CD4-positive, alpha-beta memory T cell (primary cell): ENCODE data around the gene DTD1. TPM values are rescaled to one million over a fixed set of nuclear protein-coding genes. Genes with fewer than 3 reads are reported as not detected.

ENCODE experiments used
- CTCF ChIA-PET: fragments of 350-600 bp; sonication (Branson Sonifier 250); formaldehyde crosslinking; loops from one replicate; lab custom pipeline; 2021; ENCODE audit warnings: inconsistent platforms; ENCODE audit not compliant: partially characterized antibody; lab: Charles Lee
- POLR2A ChIA-PET: fragments of 350-600 bp; sonication (Branson Sonifier 250); formaldehyde crosslinking; loops from one replicate; lab custom pipeline; 2021; ENCODE audit not compliant: partially characterized antibody; lab: Charles Lee
- DNase-seq, 5 donors: peaks; one replicate each; pipeline versions ENCODE4 v3.0.0 to v3.0.0-alpha.2; 2020 to 2022; ENCODE audit warnings: mixed read lengths in 1 of 5
- H3K27ac ChIP-seq: one replicate; pipeline ENCODE4 v1.7.0; 2013; ENCODE audit warnings: low read depth, low read length
- H3K27me3 ChIP-seq: 2 replicates; pipeline ENCODE4 v1.7.0; 2013; ENCODE audit warnings: mild to moderate bottlenecking, low read length, moderate library complexity; ENCODE audit not compliant: insufficient read depth
- H3K36me3 ChIP-seq: 2 replicates; pipeline ENCODE4 v1.7.0; 2013; ENCODE audit warnings: mild to moderate bottlenecking, low read length, moderate library complexity; ENCODE audit not compliant: insufficient read depth
- H3K4me1 ChIP-seq: 2 replicates; pipeline ENCODE4 v1.7.0; 2013; ENCODE audit warnings: mild to moderate bottlenecking, low read length, moderate library complexity; ENCODE audit not compliant: insufficient read depth
- H3K4me3 ChIP-seq, 2 donors: one replicate each; pipeline ENCODE4 v1.7.0; 2013; ENCODE audit warnings: low read length in 2 of 2, mild to moderate bottlenecking in 1 of 2
- H3K9me3 ChIP-seq, 2 donors: one replicate each; pipeline ENCODE4 v1.7.0; 2013; ENCODE audit warnings: low read length in 2 of 2, control low read depth in 1 of 2; ENCODE audit not compliant: control insufficient read depth in 1 of 2
- H3K27ac Mint-ChIP-seq, 7 donors: one replicate each; pipeline ENCODE4 v1.8.0; 2020 to 2021; ENCODE audit warnings: mixed read lengths in 7 of 7, mild to moderate bottlenecking in 6 of 7, inconsistent platforms in 3 of 7, moderate library complexity in 3 of 7
- H3K27me3 Mint-ChIP-seq, 2 donors: one replicate each; pipeline ENCODE4 v1.8.0; 2020 to 2021; ENCODE audit warnings: mixed read lengths in 2 of 2
- H3K36me3 Mint-ChIP-seq, 2 donors: one replicate each; pipeline ENCODE4 v1.8.0; 2020 to 2021; ENCODE audit warnings: mixed read lengths in 2 of 2, inconsistent platforms in 1 of 2, mild to moderate bottlenecking in 1 of 2
- H3K4me1 Mint-ChIP-seq, 4 donors: one replicate each; pipeline ENCODE4 v1.8.0; 2020 to 2021; ENCODE audit warnings: mixed read lengths in 4 of 4, mild to moderate bottlenecking in 1 of 4
- H3K4me3 Mint-ChIP-seq, 8 donors: one replicate each; pipeline ENCODE4 v1.8.0; 2020 to 2021; ENCODE audit warnings: mixed read lengths in 8 of 8, mild to moderate bottlenecking in 7 of 8, moderate library complexity in 6 of 8, inconsistent platforms in 3 of 8
- H3K9me3 Mint-ChIP-seq, 8 donors: one replicate each; pipeline ENCODE4 v1.8.0; 2020 to 2021; ENCODE audit warnings: mixed read lengths in 8 of 8, mild to moderate bottlenecking in 5 of 8, inconsistent platforms in 3 of 8, moderate library complexity in 1 of 8
- intact Hi-C: fragments of 100-400 bp; cut with micrococcal nuclease; formaldehyde crosslinking; loops from one replicate; pipeline ENCODE4 v1.15.1; 2023
- polyA plus RNA-seq, 2 donors: library from polyadenylated mRNA; unstranded; fragments of 300-500 nt; fragmentation: Illumina TruSeq; gene quantifications; one replicate each; pipeline ENCODE4 v1.2.3, GENCODE V29; 2021
- total RNA-seq, 2 experiments: library from RNA; stranded (reverse); gene quantifications; one replicate each; pipeline ENCODE4 v1.2.3, GENCODE V29; 2021

Gene DTD1
- total and polyA plus RNA-seq, 4 experiments from 2014 or later: 15.9 to 61.8 (median 38.0) TPM

- Mint-ChIP-seq H3K27ac (no peak overlapping the region), H3K36me3 (no peaks in the 10 kb centered on the region), H3K27me3 (peaks cover 6% of the 10 kb centered on the region in 2 donors), H3K9me3 (peaks cover 0 to 2% (median 0%) of the 10 kb centered on the region in 8 donors), H3K4me1 (peaks cover 18 to 27% (median 22%) of the 10 kb centered on the region in 4 donors), H3K4me3 (no peak overlapping the region)
- CTCF ChIA-PET: interaction anchor here (0.7 kb wide), 1 partner anchor 164 kb away, joined by 3 read pairs; no protein-coding TSS in a partner anchor
- H3K36me3 ChIP-seq: no peaks in the 10 kb centered on the region
- H3K4me3 ChIP-seq: no peak overlapping the region
- H3K4me1 ChIP-seq: peaks cover 25% of the 10 kb centered on the region
- H3K27ac ChIP-seq: no peak overlapping the region
- no peaks in the 10 kb centered on the region for H3K9me3 ChIP-seq
- H3K27me3 ChIP-seq: no peaks in the 10 kb centered on the region
- DNase-seq: no peak
- intact Hi-C loops: loop anchor here (5.0 kb wide), 3 partner anchors 207 to 1432 kb away; partner anchors contain the start of genes NAA20 and ZNF133
- POLR2A ChIA-PET: interaction anchor here (0.6 to 1.5 kb wide), 2 partner anchors 12 to 18 kb away, joined by 4 to 5 read pairs; no protein-coding TSS in a partner anchor
Measured at GRCh38 chr20:18585134-18585533, 2.7 kb upstream of the DTD1 start.

- intact Hi-C loops: loop anchor here (1.0 to 5.0 kb wide), 5 partner anchors 91 to 1429 kb away; partner anchors contain the start of genes DZANK1, NAA20, POLR3F and RBBP9
- DNase-seq: peak in 1 of 5 donors; percentile 4
- Histone ChIP-seq H3K9me3 (no peaks in the 10 kb centered on the region), H3K4me1 (peaks cover 27% of the 10 kb centered on the region), H3K4me3 (peak overlapping the region; percentile 47 to 80), H3K27me3 (no peaks in the 10 kb centered on the region), H3K36me3 (no peaks in the 10 kb centered on the region), H3K27ac (peak overlapping the region; percentile 71)
- Mint-ChIP-seq H3K27me3 (peaks cover 4 to 5% of the 10 kb centered on the region in 2 donors), H3K27ac (peak overlapping the region; percentile 88 to 97 (median 95)), H3K9me3 (peaks cover 0 to 2% (median 0%) of the 10 kb centered on the region in 8 donors), H3K36me3 (peaks cover 0 to 3% of the 10 kb centered on the region in 2 donors), H3K4me3 (peak overlapping the region; percentile 82 to 95 (median 91)), H3K4me1 (peaks cover 18 to 27% (median 23%) of the 10 kb centered on the region in 4 donors)
- CTCF ChIA-PET: no interaction called here
- POLR2A ChIA-PET: interaction anchor here (0.6 to 2.2 kb wide), 9 partner anchors 10 to 300 kb away, joined by 3 to 21 read pairs (median 4); partner anchors contain the start of genes DZANK1, POLR3F, SEC23B and SMIM26
Measured at GRCh38 chr20:18588574-18588933, 700 bp downstream of the DTD1 start.

GRCh38 chr20:18589941-18590674 lies 2.3 kb downstream of the DTD1 start:
- H3K36me3 Mint-ChIP-seq: peaks cover 4 to 15% of the 10 kb centered on the region in 2 donors
- Histone ChIP-seq H3K36me3 (no peaks in the 10 kb centered on the region), H3K4me1 (peaks cover 27% of the 10 kb centered on the region), H3K9me3 (no peaks in the 10 kb centered on the region), H3K27me3 (no peaks in the 10 kb centered on the region), H3K27ac (no peak overlapping the region), H3K4me3 (no peak overlapping the region)
- no peak for DNase-seq
- intact Hi-C loops: loop anchor here (5.0 kb wide), 3 partner anchors 202 to 1427 kb away; partner anchors contain the start of genes NAA20 and ZNF133
- H3K27me3 Mint-ChIP-seq: no peaks in the 10 kb centered on the region
- POLR2A ChIA-PET: interaction anchor here (2.2 kb wide), 2 partner anchors 23 to 83 kb away, joined by 12 to 21 read pairs; partner anchors contain the start of genes SEC23B and SMIM26
- CTCF ChIA-PET: no interaction called here
- H3K4me3 Mint-ChIP-seq: peak overlapping the region in 5 of 8 donors; percentile 26 to 72 (median 40)
- H3K9me3 Mint-ChIP-seq: peaks cover 0 to 2% (median 0%) of the 10 kb centered on the region in 8 donors
- peak overlapping the region in 6 of 7 donors; percentile 27 to 97 (median 64) for H3K27ac Mint-ChIP-seq
- peaks cover 18 to 27% (median 23%) of the 10 kb centered on the region in 4 donors for H3K4me1 Mint-ChIP-seq

GRCh38 chr20:18596270-18596669 lies 8.4 kb downstream of the DTD1 start:
- H3K27ac ChIP-seq: no peak overlapping the region
- ChIA-PET POLR2A (interaction anchor here (0.5 to 0.7 kb wide), 3 partner anchors 11 to 314 kb away, joined by 3 to 5 read pairs (median 3); no protein-coding TSS in a partner anchor), CTCF (no interaction called here)
- intact Hi-C loops: no loop called here
- no peak overlapping the region for H3K4me3 ChIP-seq
- H3K4me1 Mint-ChIP-seq: peaks cover 0 to 3% (median under 1%) of the 10 kb centered on the region in 4 donors
- peaks cover 46 to 52% of the 10 kb centered on the region in 2 donors for H3K36me3 Mint-ChIP-seq
- DNase-seq: no peak
- H3K27ac Mint-ChIP-seq: peak overlapping the region in 1 of 7 donors; percentile 52
- no peaks in the 10 kb centered on the region for H3K9me3 ChIP-seq
- H3K9me3 Mint-ChIP-seq: no peaks in the 10 kb centered on the region
- peaks cover 10% of the 10 kb centered on the region for H3K36me3 ChIP-seq
- H3K4me1 ChIP-seq: no peaks in the 10 kb centered on the region
- no peaks in the 10 kb centered on the region for H3K27me3 ChIP-seq
- no peak overlapping the region for H3K4me3 Mint-ChIP-seq
- H3K27me3 Mint-ChIP-seq: no peaks in the 10 kb centered on the region

- Histone ChIP-seq H3K9me3 (no peaks in the 10 kb centered on the region), H3K27ac (no peak overlapping the region), H3K36me3 (no peaks in the 10 kb centered on the region), H3K4me3 (no peak overlapping the region), H3K4me1 (no peaks in the 10 kb centered on the region), H3K27me3 (no peaks in the 10 kb centered on the region)
- intact Hi-C loops: no loop called here
- H3K4me1 Mint-ChIP-seq: peaks cover 0 to 10% (median 4%) of the 10 kb centered on the region in 4 donors
- no peak overlapping the region for H3K4me3 Mint-ChIP-seq
- H3K9me3 Mint-ChIP-seq: no peaks in the 10 kb centered on the region
- H3K27ac Mint-ChIP-seq: no peak overlapping the region
- no peaks in the 10 kb centered on the region for H3K27me3 Mint-ChIP-seq
- DNase-seq: no peak
- ChIA-PET CTCF (no interaction called here), POLR2A (no interaction called here)
- H3K36me3 Mint-ChIP-seq: peaks cover 23 to 39% of the 10 kb centered on the region in 2 donors
Measured at GRCh38 chr20:18609741-18610140, 21.9 kb downstream of the DTD1 start.

GRCh38 chr20:18611492-18611891 lies 23.6 kb downstream of the DTD1 start:
- Histone ChIP-seq H3K27ac (no peak overlapping the region), H3K9me3 (no peaks in the 10 kb centered on the region), H3K36me3 (no peaks in the 10 kb centered on the region), H3K27me3 (no peaks in the 10 kb centered on the region), H3K4me3 (no peak overlapping the region), H3K4me1 (no peaks in the 10 kb centered on the region)
- ChIA-PET CTCF (no interaction called here), POLR2A (no interaction called here)
- DNase-seq: no peak
- no peaks in the 10 kb centered on the region for H3K27me3 Mint-ChIP-seq
- H3K4me3 Mint-ChIP-seq: no peak overlapping the region
- no peaks in the 10 kb centered on the region for H3K9me3 Mint-ChIP-seq
- peaks cover 4 to 14% (median 13%) of the 10 kb centered on the region in 4 donors for H3K4me1 Mint-ChIP-seq
- intact Hi-C loops: no loop called here
- H3K36me3 Mint-ChIP-seq: peaks cover 32 to 47% of the 10 kb centered on the region in 2 donors
- peak overlapping the region in 1 of 7 donors; percentile 48 for H3K27ac Mint-ChIP-seq

GRCh38 chr20:18613553-18613952 lies 25.7 kb downstream of the DTD1 start:
- H3K36me3 Mint-ChIP-seq: peaks cover 47% of the 10 kb centered on the region in 2 donors
- H3K4me1 ChIP-seq: no peaks in the 10 kb centered on the region
- H3K27me3 ChIP-seq: no peaks in the 10 kb centered on the region
- ChIA-PET POLR2A (no interaction called here), CTCF (no interaction called here)
- no peaks in the 10 kb centered on the region for H3K36me3 ChIP-seq
- H3K4me3 Mint-ChIP-seq: no peak overlapping the region
- no peaks in the 10 kb centered on the region for H3K27me3 Mint-ChIP-seq
- DNase-seq: no peak
- H3K4me1 Mint-ChIP-seq: peaks cover 5 to 13% (median 9%) of the 10 kb centered on the region in 4 donors
- H3K9me3 ChIP-seq: no peaks in the 10 kb centered on the region
- no peak overlapping the region for H3K4me3 ChIP-seq
- H3K9me3 Mint-ChIP-seq: no peaks in the 10 kb centered on the region
- intact Hi-C loops: no loop called here
- H3K27ac ChIP-seq: no peak overlapping the region
- no peak overlapping the region for H3K27ac Mint-ChIP-seq
